Pons (tissue), 1 donor: ENCODE results near the gene ANKRD50.
A peak's percentile ranks its signal among the peaks of the same experiment; 100 is the strongest.

ENCODE experiments used
- DNase-seq: peaks from one replicate; pipeline ENCODE4 v3.0.0-alpha.2; 2016; ENCODE audit warnings: low spot score

Gene ANKRD50, protein sequence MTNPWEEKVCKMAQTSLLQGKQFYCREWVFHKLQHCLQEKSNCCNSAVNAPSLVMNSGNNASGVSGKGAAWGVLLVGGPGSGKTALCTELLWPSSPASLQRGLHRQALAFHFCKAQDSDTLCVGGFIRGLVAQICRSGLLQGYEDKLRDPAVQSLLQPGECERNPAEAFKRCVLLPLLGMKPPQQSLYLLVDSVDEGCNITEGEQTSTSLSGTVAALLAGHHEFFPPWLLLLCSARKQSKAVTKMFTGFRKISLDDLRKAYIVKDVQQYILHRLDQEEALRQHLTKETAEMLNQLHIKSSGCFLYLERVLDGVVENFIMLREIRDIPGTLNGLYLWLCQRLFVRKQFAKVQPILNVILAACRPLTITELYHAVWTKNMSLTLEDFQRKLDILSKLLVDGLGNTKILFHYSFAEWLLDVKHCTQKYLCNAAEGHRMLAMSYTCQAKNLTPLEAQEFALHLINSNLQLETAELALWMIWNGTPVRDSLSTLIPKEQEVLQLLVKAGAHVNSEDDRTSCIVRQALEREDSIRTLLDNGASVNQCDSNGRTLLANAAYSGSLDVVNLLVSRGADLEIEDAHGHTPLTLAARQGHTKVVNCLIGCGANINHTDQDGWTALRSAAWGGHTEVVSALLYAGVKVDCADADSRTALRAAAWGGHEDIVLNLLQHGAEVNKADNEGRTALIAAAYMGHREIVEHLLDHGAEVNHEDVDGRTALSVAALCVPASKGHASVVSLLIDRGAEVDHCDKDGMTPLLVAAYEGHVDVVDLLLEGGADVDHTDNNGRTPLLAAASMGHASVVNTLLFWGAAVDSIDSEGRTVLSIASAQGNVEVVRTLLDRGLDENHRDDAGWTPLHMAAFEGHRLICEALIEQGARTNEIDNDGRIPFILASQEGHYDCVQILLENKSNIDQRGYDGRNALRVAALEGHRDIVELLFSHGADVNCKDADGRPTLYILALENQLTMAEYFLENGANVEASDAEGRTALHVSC (N-terminal part only)

GRCh38 chr4:124712372-124713184 is at the start of gene ANKRD50:
Gene ANKRD50, minus strand, starts transcription at chr4:124712732. Its CDS starts 2,221 bp downstream, at chr4:124710511.
- peak; percentile 65 for DNase-seq

- no peak for DNase-seq
Observed at GRCh38 chr4:124757126-124757525, 44.6 kb upstream of the ANKRD50 start.

DNA sequence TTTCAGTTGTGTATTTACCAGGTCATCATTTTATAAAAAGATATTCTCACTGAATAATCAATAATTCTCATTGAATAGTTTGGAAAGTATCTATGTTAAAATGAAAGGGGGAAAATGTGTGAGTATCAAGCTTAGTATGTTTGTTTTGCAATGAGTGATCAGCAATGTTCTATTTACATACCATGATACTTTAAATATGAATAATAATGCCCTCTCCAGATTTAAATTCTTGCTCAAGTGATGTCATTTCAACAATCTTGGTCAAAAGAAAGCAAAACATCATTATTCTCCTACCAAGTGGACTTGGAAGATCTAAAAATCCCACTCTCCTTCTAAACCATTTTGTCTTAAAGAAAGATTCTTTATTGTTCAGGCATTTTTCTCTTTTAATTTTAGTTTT is 42.1 kb upstream of the ANKRD50 start:
- DNase-seq = no peak

- DNase-seq = no peak
Observed at GRCh38 chr4:124753941-124754581, 41.5 kb upstream of the ANKRD50 start.

DNA sequence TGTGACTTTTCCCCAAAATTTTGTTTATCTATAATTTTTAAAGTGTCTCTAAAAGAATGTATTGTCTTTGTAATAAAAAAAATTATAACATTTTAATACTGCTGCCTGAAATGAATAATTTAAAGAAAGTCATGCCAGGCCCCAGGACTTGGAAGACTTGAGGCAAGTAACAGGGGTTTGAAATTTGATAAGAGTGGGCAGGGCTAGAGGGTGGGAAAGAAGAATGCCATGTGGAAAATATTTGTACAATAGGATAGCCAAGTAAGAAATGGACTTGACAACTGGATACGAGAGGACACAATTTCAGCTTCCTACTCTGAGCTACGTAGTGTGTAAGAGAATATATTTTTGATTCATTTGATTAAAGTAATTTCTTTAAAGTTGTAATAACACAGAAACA is 36.9 kb upstream of the ANKRD50 start:
- no peak for DNase-seq

DNA sequence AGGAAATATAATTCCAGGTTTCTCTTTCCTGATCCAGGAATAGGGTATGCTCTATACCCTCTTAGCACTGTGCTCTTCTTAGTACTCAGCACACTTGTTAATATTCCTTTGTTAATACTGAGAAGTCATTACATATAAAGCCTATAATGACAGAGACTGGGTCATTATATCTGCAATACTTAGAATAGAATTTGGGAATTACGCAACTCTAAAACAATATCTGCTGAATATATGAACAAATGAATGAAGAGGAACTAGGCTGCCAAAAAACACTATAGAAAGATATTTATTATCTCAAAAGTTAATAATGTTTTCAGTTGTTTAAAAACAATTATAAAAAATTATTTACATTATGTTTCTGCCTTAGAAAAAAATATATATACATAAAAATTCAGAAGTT is 36.4 kb upstream of the ANKRD50 start:
- no peak for DNase-seq

- DNase-seq = no peak
Observed at GRCh38 chr4:124745985-124746801, 33.7 kb upstream of the ANKRD50 start.

- no peak for DNase-seq
Observed at GRCh38 chr4:124743711-124744110, 31.2 kb upstream of the ANKRD50 start.

- no peak for DNase-seq
Observed at GRCh38 chr4:124740501-124740900, 28.0 kb upstream of the ANKRD50 start.

DNA sequence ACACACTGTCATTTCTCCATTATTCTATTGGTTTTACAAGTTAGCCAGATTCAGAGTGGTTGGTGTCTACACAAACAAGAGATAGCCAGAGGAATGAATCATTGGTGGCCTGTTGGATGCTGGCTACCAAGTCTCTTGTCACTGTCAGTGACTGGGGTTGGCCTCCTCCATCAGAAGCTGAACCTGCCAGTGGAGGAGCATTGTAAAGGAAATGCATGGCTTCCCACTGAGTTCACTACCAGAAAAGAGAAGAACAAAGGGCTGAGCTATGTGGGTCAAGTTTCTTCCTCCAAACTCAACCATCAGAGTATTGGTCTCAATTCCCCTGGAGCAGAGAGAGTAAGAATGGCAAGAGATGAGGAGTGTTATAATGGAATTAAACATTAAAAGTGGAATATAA is 26.5 kb upstream of the ANKRD50 start:
- no peak for DNase-seq

GRCh38 chr4:124737619-124738018 is 25.1 kb upstream of the ANKRD50 start:
- DNase-seq = no peak

DNA sequence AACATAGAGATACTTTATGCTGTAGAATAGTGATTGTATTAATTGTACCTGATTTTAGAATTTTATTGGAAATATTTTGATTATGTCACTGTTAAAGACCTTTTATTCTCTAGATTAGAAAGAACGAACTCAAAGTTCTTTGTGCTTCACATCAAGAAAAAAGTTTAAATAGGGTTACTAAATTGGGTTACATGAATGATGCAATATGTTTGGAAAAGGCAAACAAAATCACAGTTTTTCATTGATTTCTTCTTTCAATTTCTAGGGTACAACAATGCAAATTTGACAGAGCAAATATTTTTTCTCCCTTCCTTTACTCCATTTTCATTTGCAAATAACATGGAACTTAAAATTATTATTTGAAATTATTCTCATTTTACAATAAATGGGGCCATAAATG is 24.0 kb upstream of the ANKRD50 start:
- DNase-seq = no peak

GRCh38 chr4:124727331-124727890 is 14.9 kb upstream of the ANKRD50 start:
- no peak for DNase-seq

DNA sequence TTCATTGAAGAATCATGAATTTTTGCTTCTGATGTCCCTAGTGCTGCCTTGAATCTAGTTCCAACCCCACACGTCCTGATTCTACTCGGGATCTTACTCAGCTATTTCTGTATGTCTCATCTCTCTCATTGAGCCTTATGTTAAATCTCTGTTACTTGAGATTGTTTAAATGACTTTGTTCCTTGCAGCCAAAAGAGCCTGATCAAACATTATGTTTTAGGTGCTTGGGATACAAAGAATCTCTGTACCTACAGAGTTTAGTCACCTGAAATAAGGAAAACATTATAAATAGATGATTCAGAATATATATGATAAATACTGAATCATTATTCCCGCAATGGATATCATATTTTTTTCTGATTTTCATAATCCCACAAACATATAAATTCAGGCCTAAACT is 13.7 kb upstream of the ANKRD50 start:
- no peak for DNase-seq

- DNase-seq = no peak
Observed at GRCh38 chr4:124722071-124722470, 9.5 kb upstream of the ANKRD50 start.

DNA sequence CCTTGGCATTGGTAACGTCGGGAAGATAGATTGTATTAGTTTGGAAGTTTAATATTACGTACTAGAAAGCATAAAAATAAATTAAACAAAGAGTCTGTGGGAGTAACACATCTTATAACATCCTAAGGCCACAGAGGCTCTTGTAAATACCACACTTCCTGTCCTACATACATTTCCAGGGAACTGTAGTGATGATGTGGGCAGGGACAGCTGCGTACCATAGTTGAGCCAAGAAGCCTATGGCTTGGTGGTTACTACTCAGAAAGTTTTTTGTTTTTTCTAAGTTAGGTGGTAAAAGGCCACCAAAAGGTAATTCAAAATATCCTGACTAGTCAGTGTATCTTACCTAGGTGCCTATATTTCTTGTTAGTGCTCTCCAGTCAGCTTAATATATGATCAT is 4.6 kb upstream of the ANKRD50 start:
- DNase-seq = no peak

GRCh38 chr4:124713185-124713592 is 657 bp upstream of the ANKRD50 start:
- peak; percentile 90 for DNase-seq

- DNase-seq = peak; percentile 84
Observed at GRCh38 chr4:124711471-124712371, 811 bp downstream of the ANKRD50 start.

DNA sequence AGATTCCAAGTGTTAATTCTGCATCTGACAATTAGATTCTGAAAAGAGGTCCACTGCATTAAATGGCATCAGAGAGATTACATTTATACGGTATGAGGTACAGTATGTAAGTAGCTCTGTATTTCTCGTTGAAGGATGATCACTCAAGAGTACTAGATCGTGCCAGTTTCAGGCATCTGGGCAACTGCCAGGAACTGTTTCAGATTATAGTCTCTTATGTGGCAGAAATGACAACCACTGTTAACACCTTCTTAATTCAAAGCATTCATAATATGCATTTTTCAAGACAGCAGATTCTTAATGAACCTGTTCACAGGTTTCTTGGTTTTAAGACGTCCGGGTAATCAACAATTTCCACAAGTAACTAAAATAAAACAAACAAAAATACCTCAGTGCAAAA is 1.6 kb downstream of the ANKRD50 start:
- DNase-seq = peak; percentile 51
